Dedifferentiated amniotic fluid mesenchymal stem cell (primary cell): ENCODE data around the gene USP44.
A peak's percentile ranks its signal among the peaks of the same experiment; 100 is the strongest.

Source experiments
- DNase-seq: peaks from one replicate; pipeline ENCODE4 v3.0.0-alpha.2; 2016; ENCODE audit errors: extremely low spot score

Gene USP44

GRCh38 chr12:95548539-95549391 lies 2.5 kb downstream of the USP44 start:
- no peak for DNase-seq

GRCh38 chr12:95548056-95548538 lies 3.2 kb downstream of the USP44 start:
- no peak for DNase-seq

GRCh38 chr12:95547522-95548055 lies 3.7 kb downstream of the USP44 start:
- no peak for DNase-seq

- no peak for DNase-seq
Observed at GRCh38 chr12:95546491-95546813, 4.8 kb downstream of the USP44 start.

- no peak for DNase-seq
Observed at GRCh38 chr12:95545731-95546490, 5.4 kb downstream of the USP44 start.

GRCh38 chr12:95545303-95545702 lies 6.0 kb downstream of the USP44 start:
- no peak for DNase-seq

- DNase-seq, result no peak
Observed at GRCh38 chr12:95544756-95545155, 6.5 kb downstream of the USP44 start.

- no peak for DNase-seq
Observed at GRCh38 chr12:95543305-95543704, 8.0 kb downstream of the USP44 start.

- no peak for DNase-seq
Observed at GRCh38 chr12:95541436-95541835, 9.8 kb downstream of the USP44 start.

GRCh38 chr12:95538656-95539055 lies 12.6 kb downstream of the USP44 start:
- DNase-seq, result no peak

GRCh38 chr12:95538006-95538405 lies 13.3 kb downstream of the USP44 start:
- no peak for DNase-seq

- DNase-seq, result no peak
Observed at GRCh38 chr12:95533985-95534384, 17.3 kb downstream of the USP44 start.

GRCh38 chr12:95532851-95533250 lies 18.4 kb downstream of the USP44 start:
- DNase-seq, result peak; percentile 37

GRCh38 chr12:95529693-95530225 lies 21.5 kb downstream of the USP44 start:
- peak; percentile 39 for DNase-seq

- no peak for DNase-seq
Observed at GRCh38 chr12:95528431-95528830, 22.8 kb downstream of the USP44 start.

- DNase-seq, result no peak
Observed at GRCh38 chr12:95522692-95523091, 28.6 kb downstream of the USP44 start.

GRCh38 chr12:95520816-95521215 lies 30.5 kb downstream of the USP44 start:
- DNase-seq, result no peak

- DNase-seq, result no peak
Observed at GRCh38 chr12:95518944-95519343, 32.3 kb downstream of the USP44 start.

- DNase-seq, result no peak
Observed at GRCh38 chr12:95517246-95517645, 34.0 kb downstream of the USP44 start.

- DNase-seq, result no peak
Observed at GRCh38 chr12:95516757-95517156, 34.5 kb downstream of the USP44 start.

- DNase-seq, result no peak
Observed at GRCh38 chr12:95515197-95515596, 36.1 kb downstream of the USP44 start.

GRCh38 chr12:95513599-95513998 lies 37.7 kb downstream of the USP44 start:
- DNase-seq, result no peak

GRCh38 chr12:95511977-95512376 lies 39.3 kb downstream of the USP44 start:
- DNase-seq, result no peak
